Stomach (tissue), 4 donors: ENCODE results near the gene PKIG.

Experiments
- CTCF ChIP-seq, 7 experiments: fragments of 450-650 bp in 4 of 7; fragments of 200-600 bp in 3 of 7; sonication (generic) in 3 of 7; IDR thresholded peaks; one replicate each; pipeline ENCODE4 v1.5.1; 2016 to 2019; ENCODE audit warnings: antibody characterized with exemption in 7 of 7, control low read depth in 2 of 7, mild to moderate bottlenecking in 1 of 7
- POLR2A ChIP-seq, 4 donors: fragments of 450-650 bp; IDR thresholded peaks; one replicate each; pipeline ENCODE4 v1.6.1; 2016; ENCODE audit warnings: antibody characterized with exemption in 4 of 4, control low read depth in 2 of 4, mild to moderate bottlenecking in 1 of 4, moderate library complexity in 1 of 4

GRCh38 chr20:44533928-44534327 lies 48.5 kb upstream of the PKIG start:
- TF ChIP-seq POLR2A (IDR thresholded peaks at IDR 0.05) (no peak), CTCF (IDR thresholded peaks at IDR 0.05) (no peak)
